ENCODE results near the gene RAD23A. TPM values are rescaled to one million over a fixed set of nuclear protein-coding genes. Genes with fewer than 3 reads are reported as not detected.
A peak's percentile ranks its signal among the peaks of the same experiment; 100 is the strongest.

RAD23A gene
- total and polyA plus RNA-seq, 2 donors (not counting 1 experiment from before 2014, with no cell fraction given): 46.2 to 72.2 TPM

GRCh38 chr19:12965017-12965811, 19.6 kb downstream of the RAD23A start:
- H3K9ac ChIP-seq (ENCODE audit: insufficient read depth, low read length): peak overlapping the region; percentile 36
- peak; percentile 51 to 62 for DNase-seq (ENCODE audit: low read depth in 2 of 2)

GRCh38 chr19:12965812-12966135, 20.1 kb downstream of the RAD23A start:
- Histone ChIP-seq H3K4me3 (replicated peaks in 1 of 4; ENCODE audit: control extremely low read depth in 1 of 4, insufficient read depth in 1 of 4, low read depth in 3 of 4, low read length in 4 of 4) (no peak overlapping the region), H4K20me1 (ENCODE audit: control insufficient read depth, extremely low read depth, insufficient read depth, low read length) (no peaks in the 10 kb centered on the region), H3K27me3 (ENCODE audit: control insufficient read depth, insufficient read depth, low read length) (no peaks in the 10 kb centered on the region), H3K4me1 (ENCODE audit: control insufficient read depth, extremely low read depth, insufficient read depth, low read length) (peaks cover 3% of the 10 kb centered on the region), H3K9me3 (ENCODE audit: control insufficient read depth, insufficient read depth, low read depth, low read length) (no peaks in the 10 kb centered on the region), H2AFZ (ENCODE audit: low read length) (no peak overlapping the region), H3K79me2 (ENCODE audit: control insufficient read depth, insufficient read depth, low read length) (no peaks in the 10 kb centered on the region), H3K9ac (ENCODE audit: insufficient read depth, low read length) (no peak overlapping the region), H3K27ac (ENCODE audit: insufficient read depth, low read length) (no peak overlapping the region), H3K36me3 (ENCODE audit: control insufficient read depth, insufficient read depth, low read length) (no peaks in the 10 kb centered on the region), H3K4me2 (ENCODE audit: extremely low read depth, insufficient read depth, low read length) (no peak overlapping the region)
- TF ChIP-seq EZH2 (IDR thresholded peaks at IDR 0.05; ENCODE audit: low read length, missing control alignments) (no peak), CTCF (conservative IDR thresholded peaks at IDR 0.05 in 1 of 2, IDR thresholded peaks at IDR 0.05 in 1 of 2; ENCODE audit: low read depth in 1 of 2, low read length in 2 of 2) (no peak)
- no peak for DNase-seq (ENCODE audit: low read depth in 2 of 2)

More at GRCh38 chr19:12965017-12965811, 19.6 kb downstream of the RAD23A start:
- H3K4me1 ChIP-seq (ENCODE audit: control insufficient read depth, extremely low read depth, insufficient read depth, low read length): peaks cover 3% of the 10 kb centered on the region
- H3K4me2 ChIP-seq (ENCODE audit: extremely low read depth, insufficient read depth, low read length): peak overlapping the region; percentile 99
- no peaks in the 10 kb centered on the region for H3K79me2 ChIP-seq (ENCODE audit: control insufficient read depth, insufficient read depth, low read length)
- no peaks in the 10 kb centered on the region for H4K20me1 ChIP-seq (ENCODE audit: control insufficient read depth, extremely low read depth, insufficient read depth, low read length)
- H3K9me3 ChIP-seq (ENCODE audit: control insufficient read depth, insufficient read depth, low read depth, low read length): no peaks in the 10 kb centered on the region
- H3K27ac ChIP-seq (ENCODE audit: insufficient read depth, low read length): no peak overlapping the region
- peak overlapping the region; percentile 97 for H2AFZ ChIP-seq (ENCODE audit: low read length)
- H3K4me3 ChIP-seq (replicated peaks in 1 of 4; ENCODE audit: control extremely low read depth in 1 of 4, insufficient read depth in 1 of 4, low read depth in 3 of 4, low read length in 4 of 4): peak overlapping the region; percentile 47 to 68 (median 61)
- no peaks in the 10 kb centered on the region for H3K27me3 ChIP-seq (ENCODE audit: control insufficient read depth, insufficient read depth, low read length)
- TF ChIP-seq CTCF (conservative IDR thresholded peaks at IDR 0.05 in 1 of 2, IDR thresholded peaks at IDR 0.05 in 1 of 2; ENCODE audit: low read depth in 1 of 2, low read length in 2 of 2) (peak; percentile 73 to 88), EZH2 (IDR thresholded peaks at IDR 0.05; ENCODE audit: low read length, missing control alignments) (no peak)
- no peaks in the 10 kb centered on the region for H3K36me3 ChIP-seq (ENCODE audit: control insufficient read depth, insufficient read depth, low read length)

DNA sequence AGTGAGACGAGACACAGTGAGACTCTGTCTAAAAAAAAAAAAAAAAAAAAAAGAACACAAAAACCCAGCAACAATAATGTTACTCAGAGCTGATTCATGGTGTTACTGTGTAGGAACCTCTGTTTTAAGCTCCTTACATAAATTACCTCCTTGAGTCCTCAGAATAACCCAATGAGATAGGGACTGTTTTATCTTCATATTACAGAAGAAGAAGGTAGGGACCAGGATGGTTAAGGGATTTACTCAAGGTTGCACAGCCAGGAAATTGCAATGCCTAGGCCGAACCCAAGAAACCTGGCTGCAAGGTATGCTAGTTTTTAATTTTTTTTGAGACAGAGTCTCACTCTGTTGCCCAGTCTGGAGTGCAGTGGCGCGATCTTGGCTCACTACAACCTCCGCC, 22.2 kb downstream of the RAD23A start:
- TF ChIP-seq CTCF (conservative IDR thresholded peaks at IDR 0.05 in 1 of 2, IDR thresholded peaks at IDR 0.05 in 1 of 2; ENCODE audit: low read depth in 1 of 2, low read length in 2 of 2) (no peak), EZH2 (IDR thresholded peaks at IDR 0.05; ENCODE audit: low read length, missing control alignments) (no peak)
- H3K36me3 ChIP-seq (ENCODE audit: control insufficient read depth, insufficient read depth, low read length): no peaks in the 10 kb centered on the region
- no peak for DNase-seq (ENCODE audit: low read depth in 2 of 2)
- no peaks in the 10 kb centered on the region for H4K20me1 ChIP-seq (ENCODE audit: control insufficient read depth, extremely low read depth, insufficient read depth, low read length)
- no peaks in the 10 kb centered on the region for H3K79me2 ChIP-seq (ENCODE audit: control insufficient read depth, insufficient read depth, low read length)
- H3K27me3 ChIP-seq (ENCODE audit: control insufficient read depth, insufficient read depth, low read length): no peaks in the 10 kb centered on the region
- H3K27ac ChIP-seq (ENCODE audit: insufficient read depth, low read length): no peak overlapping the region
- H3K4me1 ChIP-seq (ENCODE audit: control insufficient read depth, extremely low read depth, insufficient read depth, low read length): peaks cover 3% of the 10 kb centered on the region
- no peaks in the 10 kb centered on the region for H3K9me3 ChIP-seq (ENCODE audit: control insufficient read depth, insufficient read depth, low read depth, low read length)
- no peak overlapping the region for H2AFZ ChIP-seq (ENCODE audit: low read length)
- no peak overlapping the region for H3K4me2 ChIP-seq (ENCODE audit: extremely low read depth, insufficient read depth, low read length)
- no peak overlapping the region for H3K4me3 ChIP-seq (replicated peaks in 1 of 4; ENCODE audit: control extremely low read depth in 1 of 4, insufficient read depth in 1 of 4, low read depth in 3 of 4, low read length in 4 of 4)
- no peak overlapping the region for H3K9ac ChIP-seq (ENCODE audit: insufficient read depth, low read length)
